Right atrium auricular region (tissue), 2 donors: ENCODE data around the gene FRAS1. TPM values are rescaled to one million over a fixed set of nuclear protein-coding genes. Genes with fewer than 3 reads are reported as not detected.
"Not testable (repeated sequence)": the region's sequence is repeated elsewhere in the genome, so short reads cannot be mapped to it uniquely, and the experiment has no call there.

Source experiments
- DNase-seq: peaks from one replicate; pipeline ENCODE4 v3.0.0-alpha.2; 2019; ENCODE audit warnings: low spot score
- H3K27ac ChIP-seq, 2 donors: fragments of 200-600 bp; sonication (generic); 1 replicate in 1 of 2; 2 replicates in 1 of 2; pipeline ENCODE4 v1.5.1; 2016 to 2019
- H3K27me3 ChIP-seq, 2 donors: fragments of 200-600 bp; sonication (generic); one replicate each; pipeline versions ENCODE4 v1.5.1 to v1.6.0; 2017 to 2019
- H3K36me3 ChIP-seq: fragments of 200-600 bp; sonication (generic); one replicate; pipeline ENCODE4 v1.5.1; 2016
- H3K4me1 ChIP-seq, 2 donors: fragments of 200-600 bp; sonication (generic); one replicate each; pipeline versions ENCODE4 v1.5.1 to v1.6.0; 2017 to 2019
- H3K4me3 ChIP-seq, 2 donors: fragments of 200-600 bp; sonication (generic); 1 replicate in 1 of 2; 2 replicates in 1 of 2; pipeline ENCODE4 v1.5.1; 2017 to 2019; ENCODE audit warnings: mild to moderate bottlenecking in 1 of 2, moderate library complexity in 1 of 2
- H3K9me3 ChIP-seq, 2 donors: fragments of 200-600 bp; sonication (generic); one replicate each; pipeline ENCODE4 v1.5.1; 2019
- total RNA-seq, 2 donors: library from RNA; depleted of rRNA; stranded (reverse); fragments of >200 nt; gene quantifications; one replicate each; pipeline ENCODE4 v1.1.0, GENCODE V29; 2016
- TF ChIP-seq, protein P1 (sequence below), 2 donors: fragments of 200-600 bp; sonication (generic); IDR thresholded peaks; one replicate each; pipeline ENCODE4 v1.5.1; 2019; ENCODE audit warnings: antibody characterized with exemption in 2 of 2

The FRAS1 gene
- total RNA-seq, 2 donors from 2014 or later = 5.8 to 12.9 TPM

DNA sequence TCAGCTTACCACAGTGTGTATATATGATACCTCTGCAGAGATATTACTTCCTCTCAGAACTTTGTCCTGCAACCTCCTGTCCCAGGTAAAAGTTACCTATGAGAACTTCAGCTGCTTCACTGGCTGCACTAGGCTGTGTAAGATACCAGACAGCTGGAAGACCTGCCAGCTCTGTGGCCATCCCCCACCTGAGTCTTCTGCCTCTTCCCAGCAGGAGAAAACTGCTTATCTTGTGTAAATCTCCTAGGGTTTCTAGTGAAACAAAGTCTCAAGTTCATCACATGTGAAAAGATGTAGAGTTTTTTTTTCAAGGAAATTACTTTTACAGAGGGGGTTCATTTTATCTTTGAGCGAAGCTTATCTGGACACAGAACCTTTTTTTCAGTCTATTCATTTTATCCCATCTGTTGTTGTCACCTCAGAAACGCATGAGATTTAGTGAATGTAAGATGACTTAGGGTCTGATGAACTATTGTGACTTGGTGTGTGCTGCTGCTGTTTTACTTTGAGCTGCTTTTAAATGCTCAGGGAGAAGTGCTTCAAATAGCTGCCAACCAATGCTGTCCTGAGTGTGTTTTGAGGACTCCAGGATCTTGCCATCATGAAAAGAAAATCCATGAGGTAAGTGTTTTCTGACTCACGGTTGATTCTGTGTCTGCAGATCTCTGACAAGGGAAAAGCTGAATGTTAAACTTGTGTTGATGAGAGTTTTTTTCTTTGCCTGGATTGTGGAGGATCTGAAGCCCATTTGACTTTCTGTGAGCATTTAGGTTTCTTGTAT is 187.8 kb downstream of the FRAS1 start:
- Histone ChIP-seq H3K9me3 (no peaks in the 10 kb centered on the region), H3K27ac (no peak overlapping the region), H3K4me3 (no peak overlapping the region), H3K36me3 (no peaks in the 10 kb centered on the region), H3K27me3 (no peaks in the 10 kb centered on the region), H3K4me1 (no peaks in the 10 kb centered on the region)
- no peak for DNase-seq
- TF ChIP-seq, protein P1, sequence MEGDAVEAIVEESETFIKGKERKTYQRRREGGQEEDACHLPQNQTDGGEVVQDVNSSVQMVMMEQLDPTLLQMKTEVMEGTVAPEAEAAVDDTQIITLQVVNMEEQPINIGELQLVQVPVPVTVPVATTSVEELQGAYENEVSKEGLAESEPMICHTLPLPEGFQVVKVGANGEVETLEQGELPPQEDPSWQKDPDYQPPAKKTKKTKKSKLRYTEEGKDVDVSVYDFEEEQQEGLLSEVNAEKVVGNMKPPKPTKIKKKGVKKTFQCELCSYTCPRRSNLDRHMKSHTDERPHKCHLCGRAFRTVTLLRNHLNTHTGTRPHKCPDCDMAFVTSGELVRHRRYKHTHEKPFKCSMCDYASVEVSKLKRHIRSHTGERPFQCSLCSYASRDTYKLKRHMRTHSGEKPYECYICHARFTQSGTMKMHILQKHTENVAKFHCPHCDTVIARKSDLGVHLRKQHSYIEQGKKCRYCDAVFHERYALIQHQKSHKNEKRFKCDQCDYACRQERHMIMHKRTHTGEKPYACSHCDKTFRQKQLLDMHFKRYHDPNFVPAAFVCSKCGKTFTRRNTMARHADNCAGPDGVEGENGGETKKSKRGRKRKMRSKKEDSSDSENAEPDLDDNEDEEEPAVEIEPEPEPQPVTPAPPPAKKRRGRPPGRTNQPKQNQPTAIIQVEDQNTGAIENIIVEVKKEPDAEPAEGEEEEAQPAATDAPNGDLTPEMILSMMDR (IDR thresholded peaks at IDR 0.05) = no peak

DNA sequence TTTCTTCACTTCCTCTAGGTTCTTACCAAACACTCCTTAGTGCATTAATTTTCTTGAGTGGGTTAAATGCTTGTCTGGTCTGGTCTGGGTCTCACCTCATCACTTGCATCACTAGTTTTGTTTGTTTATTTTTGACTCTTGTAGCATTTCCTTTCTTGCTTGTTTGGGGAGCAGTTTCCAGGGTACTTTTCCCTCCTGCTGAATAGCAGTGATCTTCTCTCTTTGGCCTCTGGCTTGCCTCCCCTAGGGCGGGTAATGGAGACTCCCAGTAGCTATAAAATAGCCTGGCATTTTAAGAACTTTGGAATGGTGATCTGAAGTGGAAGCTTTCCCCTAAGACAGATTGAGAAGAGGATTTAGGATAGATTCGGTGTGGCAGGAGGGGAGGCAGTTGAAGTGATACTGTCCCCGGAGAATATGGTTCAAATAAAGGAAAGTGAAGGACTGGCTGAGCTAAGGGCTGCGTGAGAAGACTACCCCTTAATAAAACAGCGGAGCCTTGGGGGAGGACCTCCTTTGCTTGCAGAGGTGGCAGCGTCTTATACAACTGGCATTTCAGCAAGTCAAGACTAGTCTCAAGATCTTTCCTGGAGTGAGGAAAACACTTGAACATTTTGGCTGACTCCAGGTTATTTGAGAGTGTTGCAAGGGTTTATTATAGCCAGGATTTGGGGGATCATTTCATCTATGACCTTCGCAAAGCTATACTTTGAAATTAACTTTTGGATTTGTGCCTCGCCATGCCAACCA is 190.6 kb downstream of the FRAS1 start:
- H3K4me1 ChIP-seq = no peaks in the 10 kb centered on the region
- H3K27ac ChIP-seq = no peak overlapping the region
- no peak for DNase-seq
- no peaks in the 10 kb centered on the region for H3K36me3 ChIP-seq
- H3K9me3 ChIP-seq = peaks cover 0 to 4% of the 10 kb centered on the region in 2 donors
- TF ChIP-seq, protein P1 (IDR thresholded peaks at IDR 0.05) = no peak
- H3K4me3 ChIP-seq = no peak overlapping the region
- no peaks in the 10 kb centered on the region for H3K27me3 ChIP-seq

DNA sequence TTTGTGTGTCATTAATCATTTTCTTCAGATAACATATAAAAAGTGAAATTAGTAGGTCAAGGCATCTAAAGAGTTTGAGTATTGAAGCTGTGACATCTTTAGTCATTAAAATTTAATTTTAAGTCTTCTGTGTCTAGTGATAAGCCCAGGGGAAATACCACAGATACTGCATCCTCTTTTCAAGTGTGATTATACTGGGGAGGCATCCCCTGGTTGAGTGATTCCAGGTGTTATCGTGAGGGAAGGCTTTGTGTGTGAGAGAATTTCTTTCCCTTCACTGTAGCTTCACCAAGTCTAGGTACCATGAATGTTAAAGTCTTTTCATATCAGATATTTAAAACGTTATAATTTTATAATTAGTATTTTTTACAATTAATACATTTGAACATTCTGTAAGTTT is 193.4 kb downstream of the FRAS1 start:
- H3K27me3 ChIP-seq = no peaks in the 10 kb centered on the region
- TF ChIP-seq, protein P1 (IDR thresholded peaks at IDR 0.05) = no peak
- no peak overlapping the region for H3K4me3 ChIP-seq
- DNase-seq = no peak
- no peaks in the 10 kb centered on the region for H3K4me1 ChIP-seq
- no peaks in the 10 kb centered on the region for H3K36me3 ChIP-seq
- H3K9me3 ChIP-seq = peaks cover 0 to 6% of the 10 kb centered on the region in 2 donors
- no peak overlapping the region for H3K27ac ChIP-seq

DNA sequence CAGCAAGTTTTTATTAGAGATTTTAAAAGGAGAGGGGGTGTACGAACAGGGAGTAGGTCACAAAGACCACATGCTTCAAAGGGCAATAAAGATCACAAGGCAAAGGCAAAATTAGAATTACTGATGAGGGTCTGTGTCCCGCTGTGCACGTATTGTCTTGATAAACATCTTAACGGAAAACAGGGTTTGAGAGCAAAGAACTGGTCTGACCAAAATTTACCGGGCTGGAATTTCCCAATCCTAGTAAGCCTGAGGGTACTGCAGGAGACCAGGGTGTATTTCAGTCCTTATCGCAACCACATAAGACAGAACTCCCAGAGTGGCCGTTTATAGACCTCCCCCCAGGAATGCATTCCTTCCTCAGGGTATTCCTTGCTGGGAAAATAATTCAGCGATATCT is 195.7 kb downstream of the FRAS1 start:
- H3K36me3 ChIP-seq, H3K27me3 ChIP-seq: not testable (repeated sequence)

DNA sequence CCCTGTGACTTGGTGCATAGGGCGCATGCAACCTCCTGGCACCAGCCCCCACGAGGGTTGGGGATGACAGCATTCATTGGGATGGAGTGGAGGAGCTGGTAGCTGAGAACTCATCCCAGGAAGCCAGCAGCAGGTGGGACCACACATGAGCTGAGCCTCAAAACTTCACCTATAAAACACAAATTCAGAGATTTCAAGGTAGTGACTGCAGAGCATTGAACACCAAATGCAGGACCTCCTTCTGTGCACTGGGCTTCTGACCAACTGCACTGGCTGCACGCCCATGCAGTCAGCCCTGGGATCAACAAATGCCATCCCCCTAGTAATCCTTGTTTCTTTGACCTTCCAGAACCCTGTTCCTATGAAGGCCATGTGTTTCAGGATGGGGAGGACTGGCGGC is 197.8 kb downstream of the FRAS1 start:
- no peaks in the 10 kb centered on the region for H3K27me3 ChIP-seq
- peaks cover 0 to 6% of the 10 kb centered on the region in 2 donors for H3K9me3 ChIP-seq
- no peak for DNase-seq
- TF ChIP-seq, protein P1 (IDR thresholded peaks at IDR 0.05) = no peak
- no peak overlapping the region for H3K27ac ChIP-seq
- H3K4me3 ChIP-seq = no peak overlapping the region
- H3K36me3 ChIP-seq = no peaks in the 10 kb centered on the region
- no peaks in the 10 kb centered on the region for H3K4me1 ChIP-seq

More for the DNA sequence above, 195.7 kb downstream of the FRAS1 start:
- not testable (repeated sequence) for H3K27ac ChIP-seq, H3K4me3 ChIP-seq, H3K9me3 ChIP-seq, DNase-seq, H3K4me1 ChIP-seq

DNA sequence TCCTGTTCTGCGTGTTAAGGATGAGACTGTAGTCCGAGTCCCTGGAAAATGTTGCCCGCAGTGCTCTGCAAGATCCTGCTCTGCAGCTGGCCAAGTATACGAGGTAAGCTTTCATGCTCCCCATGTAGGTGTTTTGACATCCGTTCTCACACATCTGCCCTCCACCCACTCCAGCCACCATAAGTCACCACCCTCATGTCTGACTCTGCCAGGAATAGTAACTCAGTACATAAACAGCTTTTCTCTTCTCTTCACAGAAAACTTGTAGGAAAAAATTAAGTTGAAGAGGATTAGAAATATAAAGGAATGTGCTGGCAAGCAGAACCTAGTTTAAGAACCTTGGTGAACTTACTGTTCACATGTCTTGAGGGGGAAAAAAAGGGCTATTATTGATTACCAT is 207.9 kb downstream of the FRAS1 start:
- H3K9me3 ChIP-seq = peaks cover 0 to 8% of the 10 kb centered on the region in 2 donors
- H3K27me3 ChIP-seq = no peaks in the 10 kb centered on the region
- no peak overlapping the region for H3K4me3 ChIP-seq
- H3K36me3 ChIP-seq = no peaks in the 10 kb centered on the region
- H3K27ac ChIP-seq = no peak overlapping the region
- peaks cover 0 to 12% of the 10 kb centered on the region in 2 donors for H3K4me1 ChIP-seq
- TF ChIP-seq, protein P1 (IDR thresholded peaks at IDR 0.05) = no peak
- DNase-seq = no peak
